H9 (cell line): ENCODE results near the gene ITGB8. TPM values are rescaled to one million over a fixed set of nuclear protein-coding genes. Genes with fewer than 3 reads are reported as not detected.

Source experiments
- DNase-seq: peaks from one replicate; pipeline ENCODE4 v3.0.0-alpha.2; 2017
- H2AFZ ChIP-seq: one replicate; pipeline ENCODE4 v1.6.1; 2013; ENCODE audit warnings: mild to moderate bottlenecking, low read length, control low read depth, moderate library complexity
- H2AK5ac ChIP-seq: 2 replicates; pipeline ENCODE4 v1.6.1; 2013; ENCODE audit warnings: low read length, control low read depth, mixed read lengths; ENCODE audit not compliant: insufficient read length
- H2BK120ac ChIP-seq: one replicate; pipeline ENCODE4 v1.6.1; 2013; ENCODE audit warnings: low read depth, mild to moderate bottlenecking, low read length, control low read depth, inconsistent platforms; ENCODE audit not compliant: poor library complexity, severe bottlenecking
- H2BK12ac ChIP-seq: 2 replicates; pipeline ENCODE4 v1.6.1; 2013; ENCODE audit warnings: low read length, control low read depth, mixed read lengths, low read depth; ENCODE audit not compliant: insufficient read length
- H2BK15ac ChIP-seq: 2 replicates; pipeline ENCODE4 v1.6.1; 2013; ENCODE audit warnings: low read depth, low read length, control low read depth
- H2BK20ac ChIP-seq: one replicate; pipeline ENCODE4 v1.6.1; 2013; ENCODE audit warnings: low read depth, mild to moderate bottlenecking, low read length, control low read depth, inconsistent platforms; ENCODE audit not compliant: poor library complexity, severe bottlenecking
- H2BK5ac ChIP-seq: 2 replicates; pipeline ENCODE4 v1.6.1; 2013; ENCODE audit warnings: low read length, control low read depth, mixed read lengths; ENCODE audit not compliant: insufficient read length
- H3K14ac ChIP-seq: 2 replicates; pipeline ENCODE4 v1.6.1; 2013; ENCODE audit warnings: low read length, control low read depth; ENCODE audit not compliant: insufficient read depth
- H3K18ac ChIP-seq: 2 replicates; pipeline ENCODE4 v1.6.1; 2013; ENCODE audit warnings: low read depth, mild to moderate bottlenecking, mixed read lengths, low read length, control low read depth; ENCODE audit not compliant: insufficient read length
- H3K23ac ChIP-seq: 2 replicates; pipeline ENCODE4 v1.6.1; 2013; ENCODE audit warnings: low read length, control low read depth, mixed read lengths, low read depth; ENCODE audit not compliant: insufficient read length
- H3K23me2 ChIP-seq: 2 replicates; pipeline ENCODE4 v1.6.1; 2013; ENCODE audit warnings: low read depth, mild to moderate bottlenecking, mixed read lengths, low read length, control low read depth; ENCODE audit not compliant: insufficient read length, poor library complexity, severe bottlenecking
- H3K27ac ChIP-seq: 2 replicates; pipeline ENCODE4 v1.5.1; 2013; ENCODE audit warnings: low read length, control low read depth, mixed read lengths, low read depth; ENCODE audit not compliant: insufficient read length
- H3K27me3 ChIP-seq: 2 replicates; pipeline ENCODE4 v1.6.1; 2013; ENCODE audit warnings: low read length, control low read depth, inconsistent platforms; ENCODE audit not compliant: insufficient read depth
- H3K4ac ChIP-seq: 2 replicates; pipeline ENCODE4 v1.6.1; 2013; ENCODE audit warnings: low read depth, mild to moderate bottlenecking, control low read depth, inconsistent platforms, low read length, moderate library complexity
- H3K4me1 ChIP-seq: 2 replicates; pipeline ENCODE4 v1.6.1; 2013; ENCODE audit warnings: low read length, control low read depth, inconsistent platforms; ENCODE audit not compliant: insufficient read depth
- H3K4me2 ChIP-seq: 2 replicates; pipeline ENCODE4 v1.6.1; 2013; ENCODE audit warnings: low read length, control low read depth, mixed read lengths; ENCODE audit not compliant: insufficient read length, insufficient read depth
- H3K56ac ChIP-seq: 2 replicates; pipeline ENCODE4 v1.6.1; 2013; ENCODE audit warnings: low read depth, mild to moderate bottlenecking, mixed read lengths, low read length, control low read depth; ENCODE audit not compliant: insufficient read length
- H3K79me1 ChIP-seq: 2 replicates; pipeline ENCODE4 v1.6.1; 2013; ENCODE audit warnings: low read depth, mild to moderate bottlenecking, moderate library complexity, low read length, control low read depth, inconsistent platforms; ENCODE audit not compliant: insufficient read depth, poor library complexity, severe bottlenecking
- H3K79me2 ChIP-seq: 2 replicates; pipeline ENCODE4 v1.6.1; 2013; ENCODE audit warnings: low read length, control low read depth, inconsistent platforms; ENCODE audit not compliant: insufficient read depth
- H3K9ac ChIP-seq: 2 replicates; pipeline ENCODE4 v1.6.1; 2013; ENCODE audit warnings: low read length, control low read depth, mixed read lengths; ENCODE audit not compliant: insufficient read length; ENCODE audit errors: extremely low read depth
- H3K9me3 ChIP-seq: one replicate; pipeline ENCODE4 v1.6.1; 2013; ENCODE audit warnings: low read depth, low read length, inconsistent platforms; ENCODE audit not compliant: control insufficient read depth
- H3T11ph ChIP-seq: one replicate; pipeline ENCODE4 v1.6.1; 2013; ENCODE audit warnings: mild to moderate bottlenecking, low read length, control low read depth, inconsistent platforms
- H4K20me1 ChIP-seq: one replicate; pipeline ENCODE4 v1.6.1; 2013; ENCODE audit not compliant: control insufficient read depth, insufficient read length, insufficient read depth
- H4K5ac ChIP-seq: 2 replicates; pipeline ENCODE4 v1.6.1; 2013; ENCODE audit warnings: low read depth, mild to moderate bottlenecking, mixed read lengths, low read length, control low read depth; ENCODE audit not compliant: insufficient read length
- H4K8ac ChIP-seq: replicated peaks from 2 replicates; pipeline ENCODE4 v1.6.1; 2013; ENCODE audit warnings: low read length, control low read depth, mixed read lengths, low read depth; ENCODE audit not compliant: insufficient read length
- H4K91ac ChIP-seq: 2 replicates; pipeline ENCODE4 v1.6.1; 2013; ENCODE audit warnings: low read depth, mild to moderate bottlenecking, moderate library complexity, mixed read lengths, low read length, control low read depth; ENCODE audit not compliant: insufficient read length
- H3K27ac Mint-ChIP-seq, 3 experiments: 2 replicates in 2 of 3; 3 replicates in 1 of 3; pipeline ENCODE4 v1.8.0; 2020 to 2021; ENCODE audit warnings: mixed read lengths in 3 of 3, mild to moderate bottlenecking in 1 of 3, moderate library complexity in 1 of 3
- H3K27me3 Mint-ChIP-seq: 2 replicates; pipeline ENCODE4 v1.8.0; 2021; ENCODE audit warnings: low read depth, mild to moderate bottlenecking, moderate library complexity, mixed read lengths
- H3K36me3 Mint-ChIP-seq, 3 experiments: 2 replicates in 2 of 3; 3 replicates in 1 of 3; pipeline ENCODE4 v1.8.0; 2020 to 2021; ENCODE audit warnings: low read depth in 3 of 3, mixed read lengths in 3 of 3; ENCODE audit not compliant: insufficient read depth in 1 of 3
- H3K4me1 Mint-ChIP-seq, 2 experiments: 2 replicates each; pipeline ENCODE4 v1.8.0; 2020; ENCODE audit warnings: mixed read lengths in 2 of 2
- H3K4me3 Mint-ChIP-seq, 2 experiments: 2 replicates in 1 of 2; 3 replicates in 1 of 2; pipeline ENCODE4 v1.8.0; 2020 to 2021; ENCODE audit warnings: mild to moderate bottlenecking in 2 of 2, mixed read lengths in 2 of 2, moderate library complexity in 1 of 2
- H3K9me3 Mint-ChIP-seq, 2 experiments: 2 replicates in 1 of 2; 3 replicates in 1 of 2; pipeline ENCODE4 v1.8.0; 2020; ENCODE audit warnings: mild to moderate bottlenecking in 2 of 2, mixed read lengths in 2 of 2, moderate library complexity in 1 of 2
- WGBS: extraction: QIAGEN DNeasy Blood & Tissue Kit; methylation state at CpG from one replicate; pipeline ENCODE4 v1.1.7; 2013; ENCODE audit warnings: missing lambda C conversion rate, low lambda C conversion rate, mixed read lengths; ENCODE audit not compliant: insufficient read length; ENCODE audit errors: extremely low coverage; 5-methylcytosine and 5-hydroxymethylcytosine counted together
- total RNA-seq: library from RNA; stranded (reverse); gene quantifications from 2 replicates; pipeline ENCODE4 v1.2.1, GENCODE V29; 2021
- TF ChIP-seq, protein P1 (sequence below): fragments of 200-600 bp; sonication (generic); conservative IDR thresholded peaks from 3 replicates; pipeline ENCODE4 v1.8.0; 2021; ENCODE audit warnings: antibody characterized with exemption, mild to moderate bottlenecking

The ITGB8 gene
- total RNA-seq, 1 experiment from 2014 or later, result 7.6 TPM

DNA sequence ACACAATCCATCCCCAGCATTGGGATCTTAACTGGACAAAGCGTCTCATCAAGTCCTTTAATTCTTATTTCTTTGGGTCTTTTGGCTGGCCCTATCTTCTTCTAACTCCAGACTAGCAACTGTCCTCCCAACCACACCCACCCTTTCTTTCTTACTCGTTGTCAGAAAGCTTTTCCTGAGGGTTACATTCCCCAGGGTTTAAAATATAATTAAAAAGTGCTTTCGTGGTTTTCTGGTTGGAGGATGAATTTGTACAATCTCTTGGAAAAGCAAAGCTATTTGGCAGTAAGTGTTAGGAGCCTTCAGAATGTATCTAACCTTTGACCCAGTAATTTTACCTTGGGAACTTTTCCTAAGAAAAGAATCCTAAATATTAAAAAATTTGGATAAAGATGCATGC, 10.4 kb upstream of the ITGB8 start:
- H4K91ac ChIP-seq, result no peak overlapping the region
- Mint-ChIP-seq H3K4me1 (peaks cover 4 to 11% of the 10 kb centered on the region in 2 experiments), H3K9me3 (no peaks in the 10 kb centered on the region), H3K27ac (no peak overlapping the region), H3K36me3 (no peaks in the 10 kb centered on the region), H3K27me3 (no peaks in the 10 kb centered on the region), H3K4me3 (no peak overlapping the region)
- H3K79me2 ChIP-seq, result no peaks in the 10 kb centered on the region
- H3K18ac ChIP-seq, result no peak overlapping the region
- no peak overlapping the region for H2BK5ac ChIP-seq
- no peak overlapping the region for H3K9ac ChIP-seq
- no peak overlapping the region for H3T11ph ChIP-seq
- H2BK12ac ChIP-seq, result no peak overlapping the region
- H3K4me2 ChIP-seq, result no peak overlapping the region
- H3K23ac ChIP-seq, result no peak overlapping the region
- H3K9me3 ChIP-seq, result no peaks in the 10 kb centered on the region
- H3K23me2 ChIP-seq, result no peaks in the 10 kb centered on the region
- TF ChIP-seq, protein P1, sequence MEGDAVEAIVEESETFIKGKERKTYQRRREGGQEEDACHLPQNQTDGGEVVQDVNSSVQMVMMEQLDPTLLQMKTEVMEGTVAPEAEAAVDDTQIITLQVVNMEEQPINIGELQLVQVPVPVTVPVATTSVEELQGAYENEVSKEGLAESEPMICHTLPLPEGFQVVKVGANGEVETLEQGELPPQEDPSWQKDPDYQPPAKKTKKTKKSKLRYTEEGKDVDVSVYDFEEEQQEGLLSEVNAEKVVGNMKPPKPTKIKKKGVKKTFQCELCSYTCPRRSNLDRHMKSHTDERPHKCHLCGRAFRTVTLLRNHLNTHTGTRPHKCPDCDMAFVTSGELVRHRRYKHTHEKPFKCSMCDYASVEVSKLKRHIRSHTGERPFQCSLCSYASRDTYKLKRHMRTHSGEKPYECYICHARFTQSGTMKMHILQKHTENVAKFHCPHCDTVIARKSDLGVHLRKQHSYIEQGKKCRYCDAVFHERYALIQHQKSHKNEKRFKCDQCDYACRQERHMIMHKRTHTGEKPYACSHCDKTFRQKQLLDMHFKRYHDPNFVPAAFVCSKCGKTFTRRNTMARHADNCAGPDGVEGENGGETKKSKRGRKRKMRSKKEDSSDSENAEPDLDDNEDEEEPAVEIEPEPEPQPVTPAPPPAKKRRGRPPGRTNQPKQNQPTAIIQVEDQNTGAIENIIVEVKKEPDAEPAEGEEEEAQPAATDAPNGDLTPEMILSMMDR, result no peak
- no peaks in the 10 kb centered on the region for H3K27me3 ChIP-seq
- no peak overlapping the region for H2AFZ ChIP-seq
- H3K14ac ChIP-seq, result no peak overlapping the region
- no peak overlapping the region for H2BK15ac ChIP-seq
- H3K56ac ChIP-seq, result no peak overlapping the region
- no peaks in the 10 kb centered on the region for H3K4me1 ChIP-seq
- H4K5ac ChIP-seq, result no peak overlapping the region
- H2AK5ac ChIP-seq, result no peak overlapping the region
- no peak overlapping the region for H2BK120ac ChIP-seq
- no peak for DNase-seq
- WGBS, result no CpG with 5 or more reads among the region's 3 CpGs
- no peaks in the 10 kb centered on the region for H3K79me1 ChIP-seq
- no peaks in the 10 kb centered on the region for H4K20me1 ChIP-seq
- H3K27ac ChIP-seq, result no peak overlapping the region
- no peak overlapping the region for H4K8ac ChIP-seq
- H2BK20ac ChIP-seq, result no peak overlapping the region
- no peak overlapping the region for H3K4ac ChIP-seq
